SK-N-SH treated with all-trans-retinoic acid at 6 μM for 48 hours (cell line): ENCODE data around the gene PRC1.

Experiments used
- ATAC-seq: fragments of 200-7000 bp; cut with Tn5 transposase; 3 replicates; pipeline ENCODE4 v1.9.1; 2020; ENCODE audit warnings: mild to moderate bottlenecking, moderate library complexity
- BACH2 ChIP-seq: fragments of 250-450 bp; sonication (Bioruptor Pico); IDR thresholded peaks from 2 replicates; pipeline ENCODE4 v1.9.0; 2021; ENCODE audit warnings: mild to moderate bottlenecking, borderline replicate concordance
- CSDC2 ChIP-seq: fragments of 250-450 bp; sonication (Bioruptor Pico); IDR thresholded peaks from 2 replicates; pipeline ENCODE4 v1.5.0; 2020; ENCODE audit warnings: mild to moderate bottlenecking, moderate library complexity
- ESRRG ChIP-seq: fragments of 250-450 bp; sonication (Bioruptor Pico); IDR thresholded peaks from 2 replicates; pipeline ENCODE4 v1.6.1; 2021; ENCODE audit warnings: mild to moderate bottlenecking
- ISL1 ChIP-seq: fragments of 250-450 bp; sonication (Bioruptor Pico); IDR thresholded peaks from 2 replicates; pipeline ENCODE4 v2.1.2; 2022; ENCODE audit warnings: mild to moderate bottlenecking, moderate library complexity
- RARB ChIP-seq: fragments of 250-450 bp; sonication (Bioruptor Pico); IDR thresholded peaks from 2 replicates; pipeline ENCODE4 v1.8.0; 2021; ENCODE audit warnings: mild to moderate bottlenecking, moderate library complexity
- SNAI2 ChIP-seq: fragments of 250-450 bp; sonication (Bioruptor Pico); IDR thresholded peaks from 2 replicates; pipeline ENCODE4 v1.5.0; 2020; ENCODE audit warnings: mild to moderate bottlenecking, moderate library complexity
- TCF4 ChIP-seq: fragments of 250-450 bp; sonication (Bioruptor Pico); IDR thresholded peaks from 2 replicates; pipeline ENCODE4 v1.8.0; 2021; ENCODE audit warnings: mild to moderate bottlenecking, moderate library complexity, borderline replicate concordance
- TOX ChIP-seq: fragments of 250-450 bp; sonication (Bioruptor Pico); IDR thresholded peaks from 2 replicates; pipeline ENCODE4 v1.8.0; 2021; ENCODE audit warnings: mild to moderate bottlenecking, moderate library complexity, borderline replicate concordance
- ZC3H10 ChIP-seq: fragments of 250-450 bp; sonication (Bioruptor Pico); IDR thresholded peaks from 2 replicates; pipeline ENCODE4 v1.5.1; 2021; ENCODE audit warnings: mild to moderate bottlenecking, moderate library complexity
- ZFP3 ChIP-seq: fragments of 250-450 bp; sonication (Bioruptor Pico); IDR thresholded peaks from 2 replicates; pipeline ENCODE4 v1.5.0; 2020; ENCODE audit warnings: mild to moderate bottlenecking, moderate library complexity
- ZFP30 ChIP-seq: fragments of 450-650 bp; formaldehyde crosslinking; IDR thresholded peaks from 2 replicates; pipeline ENCODE4 v1.5.0; 2022; ENCODE audit warnings: mild to moderate bottlenecking, moderate library complexity
- ZNF565 ChIP-seq: fragments of 450-650 bp; formaldehyde crosslinking; conservative IDR thresholded peaks from 2 replicates; pipeline ENCODE4 v1.5.0; 2020; ENCODE audit warnings: low read depth, mild to moderate bottlenecking, moderate library complexity
- ZNF70 ChIP-seq: fragments of 450-650 bp; formaldehyde crosslinking; IDR thresholded peaks from 2 replicates; pipeline ENCODE4 v1.5.0; 2020; ENCODE audit warnings: mild to moderate bottlenecking, moderate library complexity
- ZNF8 ChIP-seq: fragments of 450-650 bp; formaldehyde crosslinking; IDR thresholded peaks from 2 replicates; pipeline ENCODE4 v1.5.0; 2020; ENCODE audit warnings: mild to moderate bottlenecking, moderate library complexity
- TF ChIP-seq, protein P1 (sequence below): fragments of 250-450 bp; sonication (Bioruptor Pico); IDR thresholded peaks from 2 replicates; pipeline ENCODE4 v1.5.1; 2021; ENCODE audit warnings: mild to moderate bottlenecking, moderate library complexity
- TF ChIP-seq, protein P2 (sequence below): fragments of 250-450 bp; sonication (Bioruptor Pico); IDR thresholded peaks from 2 replicates; pipeline ENCODE4 v1.5.1; 2020; ENCODE audit warnings: low read depth, mild to moderate bottlenecking, moderate library complexity
- TF ChIP-seq, protein P3 (sequence below): fragments of 250-450 bp; sonication (Bioruptor Pico); IDR thresholded peaks from 2 replicates; pipeline ENCODE4 v1.5.0; 2020; ENCODE audit warnings: mild to moderate bottlenecking, moderate library complexity
- TF ChIP-seq, protein P4 (sequence below): fragments of 250-450 bp; sonication (Bioruptor Pico); IDR thresholded peaks from 2 replicates; pipeline ENCODE4 v1.8.0; 2021; ENCODE audit warnings: low read depth, mild to moderate bottlenecking, moderate library complexity, borderline replicate concordance
- TF ChIP-seq, protein P5 (sequence below): fragments of 250-450 bp; sonication (Bioruptor Pico); IDR thresholded peaks from 2 replicates; pipeline ENCODE4 v1.8.0; 2020; ENCODE audit warnings: mild to moderate bottlenecking, moderate library complexity, borderline replicate concordance

Gene PRC1

DNA sequence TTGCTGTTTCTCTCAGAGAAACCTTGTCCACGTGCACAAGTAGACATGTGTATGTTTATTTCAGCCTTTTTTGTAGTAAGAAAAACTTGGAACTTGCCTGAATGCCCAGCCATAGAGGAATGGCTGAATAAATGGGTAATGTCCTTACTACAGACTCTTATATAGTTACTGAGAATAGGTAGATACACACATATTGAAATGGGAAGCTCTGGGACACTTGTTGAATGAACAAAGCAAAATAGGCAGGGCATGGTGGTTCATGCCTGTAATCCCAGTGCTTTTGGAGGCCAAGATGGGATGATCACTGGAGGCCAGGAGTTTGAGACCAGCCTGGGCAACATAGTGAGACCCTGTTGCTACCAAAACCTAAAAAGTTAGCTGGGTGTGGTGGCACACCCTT, 57.5 kb downstream of the PRC1 start (continued):
- TF ChIP-seq BACH2 (CRISPR knock-in tag), result no peak
- TF ChIP-seq, protein P1, sequence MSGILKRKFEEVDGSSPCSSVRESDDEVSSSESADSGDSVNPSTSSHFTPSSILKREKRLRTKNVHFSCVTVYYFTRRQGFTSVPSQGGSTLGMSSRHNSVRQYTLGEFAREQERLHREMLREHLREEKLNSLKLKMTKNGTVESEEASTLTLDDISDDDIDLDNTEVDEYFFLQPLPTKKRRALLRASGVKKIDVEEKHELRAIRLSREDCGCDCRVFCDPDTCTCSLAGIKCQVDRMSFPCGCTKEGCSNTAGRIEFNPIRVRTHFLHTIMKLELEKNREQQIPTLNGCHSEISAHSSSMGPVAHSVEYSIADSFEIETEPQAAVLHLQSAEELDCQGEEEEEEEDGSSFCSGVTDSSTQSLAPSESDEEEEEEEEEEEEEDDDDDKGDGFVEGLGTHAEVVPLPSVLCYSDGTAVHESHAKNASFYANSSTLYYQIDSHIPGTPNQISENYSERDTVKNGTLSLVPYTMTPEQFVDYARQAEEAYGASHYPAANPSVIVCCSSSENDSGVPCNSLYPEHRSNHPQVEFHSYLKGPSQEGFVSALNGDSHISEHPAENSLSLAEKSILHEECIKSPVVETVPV, result no peak
- TF ChIP-seq, protein P2, sequence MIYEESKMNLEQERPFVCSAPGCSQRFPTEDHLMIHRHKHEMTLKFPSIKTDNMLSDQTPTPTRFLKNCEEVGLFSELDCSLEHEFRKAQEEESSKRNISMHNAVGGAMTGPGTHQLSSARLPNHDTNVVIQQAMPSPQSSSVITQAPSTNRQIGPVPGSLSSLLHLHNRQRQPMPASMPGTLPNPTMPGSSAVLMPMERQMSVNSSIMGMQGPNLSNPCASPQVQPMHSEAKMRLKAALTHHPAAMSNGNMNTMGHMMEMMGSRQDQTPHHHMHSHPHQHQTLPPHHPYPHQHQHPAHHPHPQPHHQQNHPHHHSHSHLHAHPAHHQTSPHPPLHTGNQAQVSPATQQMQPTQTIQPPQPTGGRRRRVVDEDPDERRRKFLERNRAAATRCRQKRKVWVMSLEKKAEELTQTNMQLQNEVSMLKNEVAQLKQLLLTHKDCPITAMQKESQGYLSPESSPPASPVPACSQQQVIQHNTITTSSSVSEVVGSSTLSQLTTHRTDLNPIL, result no peak
- TF ChIP-seq ISL1 (CRISPR knock-in tag), result no peak

DNA sequence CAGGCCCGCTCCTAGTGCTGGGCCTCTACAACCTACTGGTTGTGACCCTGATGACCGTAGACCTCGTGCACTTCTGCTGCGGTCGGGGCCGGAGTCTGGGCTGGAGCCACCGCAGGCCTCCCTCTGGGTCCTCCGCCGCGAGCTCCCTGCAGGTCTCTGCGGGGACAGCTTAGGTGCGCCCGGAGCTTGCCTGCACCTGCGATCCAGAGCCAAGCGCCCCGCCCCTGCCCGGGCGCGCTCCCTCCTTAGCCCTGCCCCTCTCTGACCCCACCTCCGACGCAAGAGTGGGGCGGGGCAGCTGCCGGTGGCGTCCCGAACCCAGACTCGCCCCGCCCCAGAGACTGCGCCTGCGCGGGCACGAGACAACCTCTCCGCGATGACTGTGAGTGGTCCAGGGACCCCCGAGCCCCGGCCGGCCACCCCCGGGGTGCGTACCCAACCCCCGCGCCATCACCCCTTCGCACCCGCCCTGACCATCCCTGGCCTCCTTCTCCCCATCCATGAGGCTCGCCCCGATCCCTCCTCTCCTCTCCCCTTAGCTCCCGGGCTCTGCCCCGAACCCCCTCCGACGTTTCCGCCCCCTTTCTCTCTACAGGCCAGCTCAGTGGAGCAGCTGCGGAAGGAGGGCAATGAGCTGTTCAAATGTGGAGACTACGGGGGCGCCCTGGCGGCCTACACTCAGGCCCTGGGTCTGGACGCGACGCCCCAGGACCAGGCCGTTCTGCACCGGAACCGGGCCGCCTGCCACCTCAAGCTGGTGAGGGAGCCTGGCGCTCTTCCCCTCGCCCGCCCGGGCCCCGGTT, 59.2 kb downstream of the PRC1 start, which contains the start of gene UNC45A:
TSS of gene UNC45A (plus strand) at position 337 of the 803 bp plus-strand sequence. CDS start at position 377, 40 bp downstream.
- no peak for TF ChIP-seq ZC3H10 (CRISPR knock-in tag)
- TF ChIP-seq, protein P3, sequence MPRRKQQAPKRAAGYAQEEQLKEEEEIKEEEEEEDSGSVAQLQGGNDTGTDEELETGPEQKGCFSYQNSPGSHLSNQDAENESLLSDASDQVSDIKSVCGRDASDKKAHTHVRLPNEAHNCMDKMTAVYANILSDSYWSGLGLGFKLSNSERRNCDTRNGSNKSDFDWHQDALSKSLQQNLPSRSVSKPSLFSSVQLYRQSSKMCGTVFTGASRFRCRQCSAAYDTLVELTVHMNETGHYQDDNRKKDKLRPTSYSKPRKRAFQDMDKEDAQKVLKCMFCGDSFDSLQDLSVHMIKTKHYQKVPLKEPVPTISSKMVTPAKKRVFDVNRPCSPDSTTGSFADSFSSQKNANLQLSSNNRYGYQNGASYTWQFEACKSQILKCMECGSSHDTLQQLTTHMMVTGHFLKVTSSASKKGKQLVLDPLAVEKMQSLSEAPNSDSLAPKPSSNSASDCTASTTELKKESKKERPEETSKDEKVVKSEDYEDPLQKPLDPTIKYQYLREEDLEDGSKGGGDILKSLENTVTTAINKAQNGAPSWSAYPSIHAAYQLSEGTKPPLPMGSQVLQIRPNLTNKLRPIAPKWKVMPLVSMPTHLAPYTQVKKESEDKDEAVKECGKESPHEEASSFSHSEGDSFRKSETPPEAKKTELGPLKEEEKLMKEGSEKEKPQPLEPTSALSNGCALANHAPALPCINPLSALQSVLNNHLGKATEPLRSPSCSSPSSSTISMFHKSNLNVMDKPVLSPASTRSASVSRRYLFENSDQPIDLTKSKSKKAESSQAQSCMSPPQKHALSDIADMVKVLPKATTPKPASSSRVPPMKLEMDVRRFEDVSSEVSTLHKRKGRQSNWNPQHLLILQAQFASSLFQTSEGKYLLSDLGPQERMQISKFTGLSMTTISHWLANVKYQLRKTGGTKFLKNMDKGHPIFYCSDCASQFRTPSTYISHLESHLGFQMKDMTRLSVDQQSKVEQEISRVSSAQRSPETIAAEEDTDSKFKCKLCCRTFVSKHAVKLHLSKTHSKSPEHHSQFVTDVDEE (CRISPR knock-in tag), result no peak
- peak; percentile 83 for ATAC-seq

DNA sequence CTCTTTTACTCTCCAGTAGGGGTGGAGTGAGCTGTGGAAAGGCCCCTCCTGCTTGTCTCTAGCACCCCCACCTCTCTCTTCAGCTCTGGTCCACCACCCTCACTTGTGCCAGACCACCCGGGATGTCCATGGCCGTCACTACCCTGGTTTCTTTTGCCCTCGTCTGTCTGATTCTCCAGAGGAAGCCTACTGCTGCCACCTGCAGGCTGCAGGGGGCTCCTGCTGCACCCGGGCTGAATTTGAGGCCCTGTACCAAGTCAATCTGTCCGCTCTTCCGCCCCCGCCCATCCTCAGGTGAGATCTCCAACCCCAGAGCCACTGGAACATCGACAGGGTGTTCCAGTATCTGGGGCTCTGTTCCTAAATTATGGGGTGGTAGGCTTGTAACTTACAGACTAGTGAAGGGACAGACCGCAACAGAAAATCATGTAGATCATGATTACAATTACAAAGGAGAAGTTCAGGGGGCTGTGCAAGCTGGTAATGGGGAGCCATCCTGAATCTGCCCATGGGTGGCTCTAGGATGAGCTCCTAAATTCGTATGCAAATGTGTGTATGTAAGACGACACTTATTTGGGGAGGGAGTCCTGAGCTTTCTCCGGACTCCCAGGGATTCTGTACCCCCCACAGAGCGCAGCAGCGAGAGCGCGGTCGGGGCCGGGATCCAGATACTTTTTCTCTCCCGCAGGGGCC, 59.9 kb downstream of the PRC1 start:
- peak; percentile 63 for ATAC-seq
- TF ChIP-seq ZNF8 (CRISPR knock-in tag) (no peak), RARB (no peak), ZFP30 (CRISPR knock-in tag) (no peak), ESRRG (no peak), ZNF70 (CRISPR knock-in tag) (no peak), ISL1 (CRISPR knock-in tag) (no peak), SNAI2 (no peak), TOX (CRISPR knock-in tag) (no peak)
- TF ChIP-seq, protein P1, result no peak
- TF ChIP-seq, protein P3 (CRISPR knock-in tag), result no peak

DNA sequence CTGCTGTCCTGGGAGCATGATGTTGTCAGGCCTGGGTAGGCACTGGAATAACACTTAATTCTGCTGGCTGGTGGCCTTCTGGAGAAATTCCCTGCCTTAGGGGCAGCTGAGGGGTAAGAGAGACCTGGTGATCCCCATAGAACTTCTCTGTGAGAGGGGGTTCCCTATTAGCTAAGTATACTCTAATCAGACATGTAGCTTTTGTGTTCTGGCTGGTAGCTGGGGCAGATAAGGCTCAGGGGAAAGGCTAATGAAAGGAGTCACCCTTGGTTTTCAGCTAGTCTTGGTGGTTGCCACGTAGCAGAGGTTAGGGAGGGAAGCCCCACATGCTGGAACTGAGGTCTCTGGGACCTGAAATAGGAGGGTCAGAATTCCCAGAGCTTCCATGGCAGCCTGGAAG, 61.0 kb downstream of the PRC1 start:
- ATAC-seq, result no peak
- TF ChIP-seq, protein P2, result no peak
- no peak for TF ChIP-seq CSDC2
- TF ChIP-seq TCF4 (CRISPR knock-in tag), result no peak
- TF ChIP-seq ZFP3 (CRISPR knock-in tag), result no peak
- TF ChIP-seq, protein P4, sequence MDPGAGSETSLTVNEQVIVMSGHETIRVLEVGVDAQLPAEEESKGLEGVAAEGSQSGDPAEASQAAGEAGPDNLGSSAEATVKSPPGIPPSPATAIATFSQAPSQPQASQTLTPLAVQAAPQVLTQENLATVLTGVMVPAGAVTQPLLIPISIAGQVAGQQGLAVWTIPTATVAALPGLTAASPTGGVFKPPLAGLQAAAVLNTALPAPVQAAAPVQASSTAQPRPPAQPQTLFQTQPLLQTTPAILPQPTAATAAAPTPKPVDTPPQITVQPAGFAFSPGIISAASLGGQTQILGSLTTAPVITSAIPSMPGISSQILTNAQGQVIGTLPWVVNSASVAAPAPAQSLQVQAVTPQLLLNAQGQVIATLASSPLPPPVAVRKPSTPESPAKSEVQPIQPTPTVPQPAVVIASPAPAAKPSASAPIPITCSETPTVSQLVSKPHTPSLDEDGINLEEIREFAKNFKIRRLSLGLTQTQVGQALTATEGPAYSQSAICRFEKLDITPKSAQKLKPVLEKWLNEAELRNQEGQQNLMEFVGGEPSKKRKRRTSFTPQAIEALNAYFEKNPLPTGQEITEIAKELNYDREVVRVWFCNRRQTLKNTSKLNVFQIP (CRISPR knock-in tag), result no peak
- TF ChIP-seq ESRRG, result no peak
- TF ChIP-seq TOX (CRISPR knock-in tag), result no peak
- TF ChIP-seq, protein P5, sequence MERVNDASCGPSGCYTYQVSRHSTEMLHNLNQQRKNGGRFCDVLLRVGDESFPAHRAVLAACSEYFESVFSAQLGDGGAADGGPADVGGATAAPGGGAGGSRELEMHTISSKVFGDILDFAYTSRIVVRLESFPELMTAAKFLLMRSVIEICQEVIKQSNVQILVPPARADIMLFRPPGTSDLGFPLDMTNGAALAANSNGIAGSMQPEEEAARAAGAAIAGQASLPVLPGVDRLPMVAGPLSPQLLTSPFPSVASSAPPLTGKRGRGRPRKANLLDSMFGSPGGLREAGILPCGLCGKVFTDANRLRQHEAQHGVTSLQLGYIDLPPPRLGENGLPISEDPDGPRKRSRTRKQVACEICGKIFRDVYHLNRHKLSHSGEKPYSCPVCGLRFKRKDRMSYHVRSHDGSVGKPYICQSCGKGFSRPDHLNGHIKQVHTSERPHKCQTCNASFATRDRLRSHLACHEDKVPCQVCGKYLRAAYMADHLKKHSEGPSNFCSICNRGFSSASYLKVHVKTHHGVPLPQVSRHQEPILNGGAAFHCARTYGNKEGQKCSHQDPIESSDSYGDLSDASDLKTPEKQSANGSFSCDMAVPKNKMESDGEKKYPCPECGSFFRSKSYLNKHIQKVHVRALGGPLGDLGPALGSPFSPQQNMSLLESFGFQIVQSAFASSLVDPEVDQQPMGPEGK, result no peak
- no peak for TF ChIP-seq ZNF565 (CRISPR knock-in tag)
